Left hindlimb (tissue), 1 donor: ENCODE data around the gene ANKRD30A.
"Not testable (repeated sequence)": the region's sequence is repeated elsewhere in the genome, so short reads cannot be mapped to it uniquely, and the experiment has no call there.

Experiments used
- DNase-seq: peaks from one replicate; pipeline ENCODE4 v3.0.0-alpha.2; 2018

Gene ANKRD30A

GRCh38 chr10:37263304-37263703 lies 137.9 kb downstream of the ANKRD30A start:
- DNase-seq, result no peak

GRCh38 chr10:37268266-37268665 lies 142.9 kb downstream of the ANKRD30A start:
- no peak for DNase-seq

DNA sequence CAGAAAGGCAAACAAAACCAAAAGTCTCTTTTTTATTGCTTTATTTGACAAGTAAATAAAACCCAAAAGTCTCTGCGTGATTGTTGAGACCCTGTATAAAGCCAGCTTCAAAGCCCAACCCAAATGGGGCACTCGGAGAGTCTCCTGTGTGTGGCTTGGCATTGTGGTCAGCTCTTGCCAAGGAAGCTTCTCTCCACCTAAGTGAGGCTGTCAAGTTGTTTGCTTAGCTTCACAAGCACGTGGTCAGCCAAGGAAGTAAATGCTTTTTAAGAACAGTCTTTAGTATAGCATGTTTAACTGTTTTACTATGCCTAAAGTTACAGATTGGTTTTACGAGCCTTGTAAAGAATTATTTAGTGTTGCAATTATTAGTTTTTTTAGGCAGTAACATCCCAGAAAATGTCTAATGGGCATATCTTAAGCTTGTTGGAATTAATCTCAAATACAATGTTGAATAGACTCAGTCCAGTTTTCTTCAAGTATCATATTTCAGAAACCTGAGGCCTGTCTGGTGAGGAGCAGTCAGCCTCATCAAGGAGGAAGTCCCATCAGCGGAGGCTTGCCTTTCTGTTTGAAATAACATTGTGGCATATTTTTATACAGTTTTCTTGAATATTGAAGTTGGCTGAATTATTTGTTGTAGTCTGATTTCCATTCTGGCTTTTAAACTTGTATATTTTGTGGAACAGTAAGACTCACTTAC lies 144.3 kb downstream of the ANKRD30A start:
- DNase-seq, result no peak

DNA sequence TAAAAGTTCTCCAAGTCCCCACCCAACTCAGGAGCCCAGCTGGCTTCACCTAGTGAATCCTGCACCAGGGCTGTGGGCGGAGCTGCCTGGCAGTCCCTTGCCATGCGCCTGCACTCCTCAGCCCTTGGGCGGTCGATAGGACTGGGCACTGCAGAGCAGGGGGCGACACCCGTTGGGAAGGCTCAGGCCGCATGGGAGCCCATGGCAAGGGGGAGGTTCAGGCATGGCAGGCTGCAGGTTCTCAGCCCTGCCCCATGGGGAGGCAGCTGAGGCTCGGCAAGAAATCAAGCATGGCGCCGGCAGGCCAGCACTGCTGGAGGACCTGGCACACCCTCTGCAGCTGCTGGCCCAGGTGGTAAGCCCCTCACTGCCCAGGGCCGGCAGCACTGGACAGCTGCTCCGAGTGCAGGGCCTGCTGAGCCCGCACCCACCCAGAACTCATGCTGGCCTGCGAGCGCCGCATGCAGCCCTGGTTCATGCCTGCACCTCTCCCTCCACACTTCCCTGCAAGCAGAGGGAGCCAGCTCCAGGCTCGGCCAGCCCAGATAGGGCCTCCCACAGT lies 149.9 kb downstream of the ANKRD30A start:
- DNase-seq, result no peak

- no peak for DNase-seq
Observed at GRCh38 chr10:37285063-37285462, 159.7 kb downstream of the ANKRD30A start.

GRCh38 chr10:37289833-37290464 lies 164.6 kb downstream of the ANKRD30A start:
- DNase-seq, result no peak

- no peak for DNase-seq
Observed at GRCh38 chr10:37301271-37301670, 175.9 kb downstream of the ANKRD30A start.

DNA sequence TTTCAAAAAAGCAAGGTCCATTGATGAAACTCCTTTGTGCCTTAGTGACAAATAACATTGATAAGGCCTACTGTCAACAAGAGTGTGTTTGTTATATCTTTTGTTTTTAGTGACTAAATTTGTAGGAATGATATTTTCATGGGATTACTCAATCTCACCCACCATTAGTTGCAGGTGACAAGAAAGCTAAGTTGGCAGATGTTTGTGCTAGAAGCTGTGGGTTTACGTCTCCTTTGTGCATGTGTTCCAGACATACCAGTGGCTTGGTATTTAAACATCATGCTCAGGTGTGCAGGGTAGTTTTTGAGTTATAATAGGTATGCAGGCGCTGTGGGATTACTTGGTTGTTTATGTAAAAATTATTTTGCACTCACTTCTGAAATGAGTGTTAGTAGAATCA lies 178.6 kb downstream of the ANKRD30A start:
- DNase-seq, result no peak

DNA sequence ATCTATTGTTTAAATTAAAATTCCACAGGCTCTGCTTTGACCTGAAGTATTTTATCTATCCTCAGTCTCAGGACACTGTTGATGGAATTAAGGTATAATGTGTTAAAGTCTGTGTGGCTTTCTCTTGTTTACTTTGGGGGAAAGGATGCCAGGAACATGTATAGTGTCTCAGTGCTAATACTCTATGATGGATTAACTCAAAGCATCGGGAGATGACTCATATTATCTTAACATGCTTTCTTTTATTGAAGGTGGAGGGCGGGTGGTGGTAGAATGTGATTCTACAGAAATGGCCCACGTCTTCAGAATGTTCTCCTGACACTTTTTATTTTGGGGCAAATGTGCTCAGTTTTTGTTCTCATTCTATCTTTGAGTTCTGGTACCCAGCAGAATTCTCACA lies 189.0 kb downstream of the ANKRD30A start:
- no peak for DNase-seq

- no peak for DNase-seq
Observed at GRCh38 chr10:37314862-37315261, 189.5 kb downstream of the ANKRD30A start.

GRCh38 chr10:37344413-37344812 lies 219.0 kb downstream of the ANKRD30A start:
- DNase-seq, result no peak

GRCh38 chr10:37379991-37380390 lies 254.6 kb downstream of the ANKRD30A start:
- no peak for DNase-seq

GRCh38 chr10:37381271-37381670 lies 255.9 kb downstream of the ANKRD30A start:
- no peak for DNase-seq

- no peak for DNase-seq
Observed at GRCh38 chr10:37384923-37385322, 259.5 kb downstream of the ANKRD30A start.

GRCh38 chr10:37390926-37391325 lies 265.5 kb downstream of the ANKRD30A start:
- DNase-seq, result no peak

DNA sequence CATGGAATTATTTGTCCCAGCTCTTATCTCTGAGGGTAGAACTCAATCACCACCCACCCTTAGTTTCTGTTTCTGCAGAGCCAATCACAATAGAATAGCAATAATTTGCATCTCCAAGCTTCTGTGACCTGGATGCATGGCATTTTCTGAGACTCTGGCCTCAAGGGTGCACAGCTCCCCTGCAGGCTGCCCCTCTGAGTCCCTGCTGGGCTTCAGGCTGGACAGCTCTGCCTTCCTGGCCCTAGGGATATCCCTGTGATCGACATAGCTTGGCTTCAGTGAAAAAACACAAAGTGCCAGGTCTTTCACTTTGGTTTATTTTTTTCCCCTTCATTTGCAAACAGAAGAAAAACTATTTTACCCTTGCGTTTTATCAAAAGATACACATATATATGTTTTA lies 275.4 kb downstream of the ANKRD30A start:
- not testable (repeated sequence) for DNase-seq

- DNase-seq, result no peak
Observed at GRCh38 chr10:37401225-37401624, 275.8 kb downstream of the ANKRD30A start.

DNA sequence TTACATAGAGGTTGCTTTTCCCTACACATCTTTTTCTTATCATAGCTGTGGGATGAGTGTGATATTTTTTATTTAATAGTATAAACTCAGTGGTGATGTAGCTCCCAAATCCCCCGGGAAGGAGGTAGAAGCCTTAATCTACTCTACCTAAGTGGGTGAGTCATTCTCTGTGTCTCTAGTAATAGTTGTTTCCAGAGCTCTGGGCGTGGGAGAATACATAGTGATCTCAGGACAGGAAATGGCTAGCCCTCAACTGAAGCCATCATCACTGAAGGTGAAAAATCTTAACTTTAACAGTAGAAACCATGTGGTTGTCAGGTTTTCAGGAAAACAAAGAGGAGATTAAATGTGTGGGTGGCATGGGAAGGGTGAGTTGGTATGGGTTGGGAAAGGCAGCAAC lies 278.4 kb downstream of the ANKRD30A start:
- no peak for DNase-seq
